MV-4-11 (cell line): ENCODE data around the gene ROR2.

Source experiments
- DNase-seq: peaks from one replicate; lab custom pipeline; 2025; lab: John Stamatoyannopoulos, UW

ROR2 gene

GRCh38 chr9:91948597-91949391, 1.2 kb downstream of the ROR2 start:
- DNase-seq: no peak

GRCh38 chr9:91948101-91948596, 1.9 kb downstream of the ROR2 start:
- DNase-seq: no peak

- DNase-seq: no peak
Observed at GRCh38 chr9:91946653-91947488, 3.2 kb downstream of the ROR2 start.

- no peak for DNase-seq
Observed at GRCh38 chr9:91946196-91946595, 3.8 kb downstream of the ROR2 start.

GRCh38 chr9:91945277-91946085, 4.5 kb downstream of the ROR2 start:
- no peak for DNase-seq

- no peak for DNase-seq
Observed at GRCh38 chr9:91944711-91945110, 5.3 kb downstream of the ROR2 start.

- no peak for DNase-seq
Observed at GRCh38 chr9:91943478-91944470, 6.3 kb downstream of the ROR2 start.

GRCh38 chr9:91942201-91942600, 7.8 kb downstream of the ROR2 start:
- DNase-seq: no peak

GRCh38 chr9:91939978-91940377, 10.1 kb downstream of the ROR2 start:
- DNase-seq: no peak

- no peak for DNase-seq
Observed at GRCh38 chr9:91937727-91938126, 12.3 kb downstream of the ROR2 start.

- no peak for DNase-seq
Observed at GRCh38 chr9:91937056-91937455, 13.0 kb downstream of the ROR2 start.

GRCh38 chr9:91935805-91936514, 14.1 kb downstream of the ROR2 start:
- DNase-seq: no peak

- DNase-seq: no peak
Observed at GRCh38 chr9:91935066-91935749, 14.8 kb downstream of the ROR2 start.

GRCh38 chr9:91934654-91935053, 15.4 kb downstream of the ROR2 start:
- DNase-seq: no peak

- no peak for DNase-seq
Observed at GRCh38 chr9:91933556-91934352, 16.3 kb downstream of the ROR2 start.

- DNase-seq: no peak
Observed at GRCh38 chr9:91930475-91930874, 19.6 kb downstream of the ROR2 start.

- DNase-seq: no peak
Observed at GRCh38 chr9:91929331-91929730, 20.7 kb downstream of the ROR2 start.

- DNase-seq: no peak
Observed at GRCh38 chr9:91927922-91928510, 22.0 kb downstream of the ROR2 start.
